ENCODE results near the gene COL27A1. TPM values are rescaled to one million over a fixed set of nuclear protein-coding genes. Genes with fewer than 3 reads are reported as not detected.

Gene COL27A1
- total RNA-seq, 2 experiments from 2014 or later, result not detected

DNA sequence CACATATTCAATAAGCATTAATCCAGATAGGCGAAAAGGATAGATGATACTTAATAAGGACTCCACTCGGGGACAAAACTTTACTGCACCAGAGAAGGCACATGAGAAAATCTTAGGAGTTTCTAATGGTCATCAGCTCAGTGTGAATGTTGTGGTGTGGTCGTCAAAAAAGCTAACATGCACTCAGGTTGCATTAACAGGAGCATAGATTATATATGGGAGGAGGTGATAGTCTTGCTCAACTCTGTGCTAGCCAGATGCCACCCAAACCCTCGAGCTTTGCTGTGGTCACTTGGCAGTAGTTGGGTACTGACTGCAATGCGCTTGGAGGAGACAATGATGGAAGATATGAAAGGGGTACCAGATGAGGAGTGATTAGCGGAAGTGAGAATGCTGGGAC lies 8.6 kb upstream of the COL27A1 start:
- H3K79me2 ChIP-seq (ENCODE audit: insufficient read depth, low read depth, low read length), result no peaks in the 10 kb centered on the region
- no peak overlapping the region for H3K4me3 ChIP-seq (ENCODE audit: low read depth, low read length, poor library complexity, severe bottlenecking)
- CTCF ChIA-PET (ENCODE audit: unreplicated experiment), result no interaction called here
- no peaks in the 10 kb centered on the region for H3K9me2 ChIP-seq (ENCODE audit: insufficient read depth, low read length)
- no peaks in the 10 kb centered on the region for H3K36me3 ChIP-seq (ENCODE audit: insufficient read depth, low read length)
- H3K9me3 ChIP-seq (ENCODE audit: low read length), result no peaks in the 10 kb centered on the region
- no TSS peak for BruUV-seq (replicated peaks)
- no peak overlapping the region for H3K4me2 ChIP-seq (ENCODE audit: low read length)
- no peaks in the 10 kb centered on the region for H4K20me1 ChIP-seq (ENCODE audit: insufficient read depth, low read length)
- no peak overlapping the region for H2AFZ ChIP-seq (ENCODE audit: low read length)
- intact Hi-C loops (cut with micrococcal nuclease; ENCODE audit: unreplicated experiment), result no loop called here
- no peak for DNase-seq (ENCODE audit: low spot score)
- H3K27ac ChIP-seq (ENCODE audit: low read depth, low read length, poor library complexity, severe bottlenecking), result no peak overlapping the region
- POLR2A ChIA-PET, result interaction anchor here (0.6 kb wide), 1 partner anchor 25 kb away, joined by 4 read pairs; no protein-coding TSS in a partner anchor
- no peak for TF ChIP-seq EZH2phosphoT487 (IDR thresholded peaks at IDR 0.05; ENCODE audit: borderline replicate concordance, low read depth, low read length)
- TF ChIP-seq, protein P1, sequence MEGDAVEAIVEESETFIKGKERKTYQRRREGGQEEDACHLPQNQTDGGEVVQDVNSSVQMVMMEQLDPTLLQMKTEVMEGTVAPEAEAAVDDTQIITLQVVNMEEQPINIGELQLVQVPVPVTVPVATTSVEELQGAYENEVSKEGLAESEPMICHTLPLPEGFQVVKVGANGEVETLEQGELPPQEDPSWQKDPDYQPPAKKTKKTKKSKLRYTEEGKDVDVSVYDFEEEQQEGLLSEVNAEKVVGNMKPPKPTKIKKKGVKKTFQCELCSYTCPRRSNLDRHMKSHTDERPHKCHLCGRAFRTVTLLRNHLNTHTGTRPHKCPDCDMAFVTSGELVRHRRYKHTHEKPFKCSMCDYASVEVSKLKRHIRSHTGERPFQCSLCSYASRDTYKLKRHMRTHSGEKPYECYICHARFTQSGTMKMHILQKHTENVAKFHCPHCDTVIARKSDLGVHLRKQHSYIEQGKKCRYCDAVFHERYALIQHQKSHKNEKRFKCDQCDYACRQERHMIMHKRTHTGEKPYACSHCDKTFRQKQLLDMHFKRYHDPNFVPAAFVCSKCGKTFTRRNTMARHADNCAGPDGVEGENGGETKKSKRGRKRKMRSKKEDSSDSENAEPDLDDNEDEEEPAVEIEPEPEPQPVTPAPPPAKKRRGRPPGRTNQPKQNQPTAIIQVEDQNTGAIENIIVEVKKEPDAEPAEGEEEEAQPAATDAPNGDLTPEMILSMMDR (conservative IDR thresholded peaks at IDR 0.05; ENCODE audit: low read length), result no peak
- H3K4me1 ChIP-seq (ENCODE audit: insufficient read depth, low read length, poor library complexity, severe bottlenecking), result no peaks in the 10 kb centered on the region

DNA sequence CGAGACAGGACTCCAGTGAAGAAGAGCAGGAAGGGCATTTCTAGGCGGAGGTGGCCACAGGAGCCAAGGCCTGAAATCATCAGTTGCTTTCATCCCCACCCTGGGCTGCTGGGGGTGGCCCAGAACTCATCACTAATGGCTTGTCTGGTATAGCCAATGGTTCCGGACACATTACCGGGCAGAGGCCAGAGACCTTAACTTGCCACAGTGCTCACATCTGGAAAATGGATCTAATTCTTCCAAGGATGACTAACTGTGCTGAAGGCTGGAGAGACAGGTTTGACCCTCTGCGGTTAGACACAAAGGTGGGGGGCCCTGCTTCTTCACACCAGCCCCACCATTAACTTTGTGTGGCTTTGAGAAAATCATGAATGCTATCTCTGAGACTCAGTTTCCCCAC lies 6.2 kb upstream of the COL27A1 start:
- Histone ChIP-seq H2AFZ (ENCODE audit: low read length) (no peak overlapping the region), H3K9me3 (ENCODE audit: low read length) (no peaks in the 10 kb centered on the region), H3K9me2 (ENCODE audit: insufficient read depth, low read length) (no peaks in the 10 kb centered on the region), H4K20me1 (ENCODE audit: insufficient read depth, low read length) (no peaks in the 10 kb centered on the region), H3K79me2 (ENCODE audit: insufficient read depth, low read depth, low read length) (no peaks in the 10 kb centered on the region), H3K4me2 (ENCODE audit: low read length) (no peak overlapping the region), H3K4me3 (ENCODE audit: low read depth, low read length, poor library complexity, severe bottlenecking) (no peak overlapping the region), H3K27ac (ENCODE audit: low read depth, low read length, poor library complexity, severe bottlenecking) (no peak overlapping the region), H3K4me1 (ENCODE audit: insufficient read depth, low read length, poor library complexity, severe bottlenecking) (no peaks in the 10 kb centered on the region), H3K36me3 (ENCODE audit: insufficient read depth, low read length) (no peaks in the 10 kb centered on the region)
- TF ChIP-seq, protein P1 (conservative IDR thresholded peaks at IDR 0.05; ENCODE audit: low read length), result no peak
- no peak for TF ChIP-seq EZH2phosphoT487 (IDR thresholded peaks at IDR 0.05; ENCODE audit: borderline replicate concordance, low read depth, low read length)
- CTCF ChIA-PET (ENCODE audit: unreplicated experiment), result no interaction called here
- no peak for DNase-seq (ENCODE audit: low spot score)
- BruUV-seq (replicated peaks), result no TSS peak
- intact Hi-C loops (cut with micrococcal nuclease; ENCODE audit: unreplicated experiment), result no loop called here
- POLR2A ChIA-PET, result no interaction called here

DNA sequence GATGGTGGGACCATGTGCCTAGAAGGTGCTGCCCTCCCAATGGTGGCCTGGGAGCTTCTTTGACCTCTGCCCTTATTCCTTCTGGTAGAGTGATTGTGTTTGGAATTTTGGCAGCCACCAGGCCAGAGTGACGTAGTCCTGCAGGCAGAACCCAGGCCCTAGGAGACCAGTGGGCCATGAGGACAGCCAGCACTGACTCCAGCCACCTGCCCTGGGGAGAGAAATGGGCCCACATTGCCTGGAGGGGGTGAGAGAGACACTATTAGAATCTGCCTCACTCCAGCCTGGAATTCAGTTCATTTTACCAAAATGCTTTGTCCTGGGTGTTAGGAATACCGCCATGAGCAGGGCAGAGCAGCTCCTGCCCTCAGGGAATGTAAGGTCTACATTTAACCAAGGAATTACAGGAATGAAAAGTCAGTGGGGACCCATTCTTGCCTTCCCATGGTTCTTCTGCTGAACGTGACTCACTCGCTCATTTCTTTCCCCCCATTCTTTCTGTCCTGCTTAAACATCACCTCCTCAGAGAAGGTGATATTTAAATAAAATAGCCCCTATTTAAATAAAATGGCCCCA lies 5.5 kb upstream of the COL27A1 start:
- H3K4me3 ChIP-seq (ENCODE audit: low read depth, low read length, poor library complexity, severe bottlenecking), result no peak overlapping the region
- no TSS peak for BruUV-seq (replicated peaks)
- no peak overlapping the region for H3K27ac ChIP-seq (ENCODE audit: low read depth, low read length, poor library complexity, severe bottlenecking)
- CTCF ChIA-PET (ENCODE audit: unreplicated experiment), result no interaction called here
- no peaks in the 10 kb centered on the region for H3K9me3 ChIP-seq (ENCODE audit: low read length)
- H3K4me2 ChIP-seq (ENCODE audit: low read length), result no peak overlapping the region
- no peaks in the 10 kb centered on the region for H4K20me1 ChIP-seq (ENCODE audit: insufficient read depth, low read length)
- intact Hi-C loops (cut with micrococcal nuclease; ENCODE audit: unreplicated experiment), result loop anchor here (10.0 kb wide), 1 partner anchor 45 kb away; no protein-coding TSS in a partner anchor
- no peak overlapping the region for H2AFZ ChIP-seq (ENCODE audit: low read length)
- no peaks in the 10 kb centered on the region for H3K79me2 ChIP-seq (ENCODE audit: insufficient read depth, low read depth, low read length)
- no peaks in the 10 kb centered on the region for H3K36me3 ChIP-seq (ENCODE audit: insufficient read depth, low read length)
- no peaks in the 10 kb centered on the region for H3K9me2 ChIP-seq (ENCODE audit: insufficient read depth, low read length)
- no peak for TF ChIP-seq EZH2phosphoT487 (IDR thresholded peaks at IDR 0.05; ENCODE audit: borderline replicate concordance, low read depth, low read length)
- TF ChIP-seq, protein P1 (conservative IDR thresholded peaks at IDR 0.05; ENCODE audit: low read length), result no peak
- DNase-seq (ENCODE audit: low spot score), result no peak
- no peaks in the 10 kb centered on the region for H3K4me1 ChIP-seq (ENCODE audit: insufficient read depth, low read length, poor library complexity, severe bottlenecking)
- POLR2A ChIA-PET, result interaction anchor here (0.5 kb wide), 1 partner anchor 78 kb away, joined by 4 read pairs; no protein-coding TSS in a partner anchor
